ENCODE measurements around the gene XYLT2.

XYLT2 gene

GRCh38 chr17:50361561-50362480 is 15.9 kb downstream of the XYLT2 start:
- Mint-ChIP-seq H3K36me3 (no peaks in the 10 kb centered on the region), H3K4me3 (peak overlapping the region; percentile 35), H3K9me3 (ENCODE audit: low read depth) (no peaks in the 10 kb centered on the region), H3K27me3 (no peaks in the 10 kb centered on the region), H3K4me1 (ENCODE audit: low read depth) (peaks cover 8% of the 10 kb centered on the region), H3K27ac (peak overlapping the region; percentile 83)

DNA sequence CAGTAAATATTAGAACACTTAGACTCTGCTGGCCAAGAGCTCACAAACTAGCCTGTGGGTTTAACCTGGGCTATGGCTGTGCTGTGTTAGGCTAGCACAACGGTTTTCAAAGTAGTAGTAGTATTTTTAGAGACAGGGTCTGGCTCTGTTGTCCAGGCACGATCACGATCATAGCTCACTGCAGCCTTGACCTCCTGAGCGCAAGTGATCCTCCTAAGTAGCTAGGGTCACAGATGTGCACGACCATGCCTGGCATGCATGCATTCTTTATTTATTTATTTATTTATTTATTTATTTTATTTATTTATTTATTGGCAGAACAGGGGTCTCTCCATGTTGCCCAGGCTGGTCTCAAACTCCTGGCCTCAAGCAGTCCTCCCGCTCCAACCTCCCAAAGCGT is 16.7 kb downstream of the XYLT2 start:
- Mint-ChIP-seq H3K27me3 (no peaks in the 10 kb centered on the region), H3K36me3 (no peaks in the 10 kb centered on the region), H3K4me1 (ENCODE audit: low read depth) (peaks cover 8% of the 10 kb centered on the region), H3K9me3 (ENCODE audit: low read depth) (no peaks in the 10 kb centered on the region), H3K27ac (no peak overlapping the region), H3K4me3 (no peak overlapping the region)

GRCh38 chr17:50363217-50364060 is 17.5 kb downstream of the XYLT2 start:
- no peak overlapping the region for H3K27ac Mint-ChIP-seq
- H3K9me3 Mint-ChIP-seq (ENCODE audit: low read depth): no peaks in the 10 kb centered on the region
- no peaks in the 10 kb centered on the region for H3K36me3 Mint-ChIP-seq
- H3K27me3 Mint-ChIP-seq: no peaks in the 10 kb centered on the region
- H3K4me3 Mint-ChIP-seq: no peak overlapping the region
- peaks cover 8% of the 10 kb centered on the region for H3K4me1 Mint-ChIP-seq (ENCODE audit: low read depth)

DNA sequence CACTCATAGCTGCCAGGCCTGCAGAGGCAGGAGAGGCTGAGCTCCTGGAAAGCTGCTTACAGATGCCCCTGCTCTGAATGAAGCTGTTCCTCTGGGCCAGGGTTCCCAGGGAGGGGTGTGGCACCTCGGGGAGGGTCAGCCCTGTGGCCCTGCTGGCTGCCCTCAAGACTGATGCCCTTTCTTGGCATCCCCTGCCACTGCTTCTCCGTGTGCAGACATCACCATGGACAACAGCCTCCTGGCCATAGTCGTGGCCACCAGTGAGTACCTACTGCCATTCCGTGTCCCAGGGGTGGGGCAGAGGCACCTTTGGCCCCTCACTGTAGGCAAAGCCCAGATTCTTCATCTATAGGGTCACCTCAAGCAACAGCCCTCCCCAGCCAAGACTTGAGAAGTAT is 18.1 kb downstream of the XYLT2 start:
- H3K36me3 Mint-ChIP-seq: no peaks in the 10 kb centered on the region

GRCh38 chr17:50364715-50365114 is 18.8 kb downstream of the XYLT2 start:
- Mint-ChIP-seq H3K36me3 (no peaks in the 10 kb centered on the region), H3K27ac (no peak overlapping the region), H3K9me3 (ENCODE audit: low read depth) (no peaks in the 10 kb centered on the region), H3K27me3 (no peaks in the 10 kb centered on the region), H3K4me3 (no peak overlapping the region), H3K4me1 (ENCODE audit: low read depth) (peaks cover 8% of the 10 kb centered on the region)

More for the DNA sequence above, 18.1 kb downstream of the XYLT2 start:
- H3K9me3 Mint-ChIP-seq (ENCODE audit: low read depth): no peaks in the 10 kb centered on the region
- H3K4me3 Mint-ChIP-seq: no peak overlapping the region
- H3K27me3 Mint-ChIP-seq: no peaks in the 10 kb centered on the region
- no peak overlapping the region for H3K27ac Mint-ChIP-seq
- peaks cover 8% of the 10 kb centered on the region for H3K4me1 Mint-ChIP-seq (ENCODE audit: low read depth)

- Mint-ChIP-seq H3K27me3 (no peaks in the 10 kb centered on the region), H3K27ac (no peak overlapping the region), H3K36me3 (no peaks in the 10 kb centered on the region), H3K4me3 (no peak overlapping the region), H3K9me3 (ENCODE audit: low read depth) (no peaks in the 10 kb centered on the region), H3K4me1 (ENCODE audit: low read depth) (peaks cover 8% of the 10 kb centered on the region)
Observed at GRCh38 chr17:50365165-50365564, 19.2 kb downstream of the XYLT2 start.

DNA sequence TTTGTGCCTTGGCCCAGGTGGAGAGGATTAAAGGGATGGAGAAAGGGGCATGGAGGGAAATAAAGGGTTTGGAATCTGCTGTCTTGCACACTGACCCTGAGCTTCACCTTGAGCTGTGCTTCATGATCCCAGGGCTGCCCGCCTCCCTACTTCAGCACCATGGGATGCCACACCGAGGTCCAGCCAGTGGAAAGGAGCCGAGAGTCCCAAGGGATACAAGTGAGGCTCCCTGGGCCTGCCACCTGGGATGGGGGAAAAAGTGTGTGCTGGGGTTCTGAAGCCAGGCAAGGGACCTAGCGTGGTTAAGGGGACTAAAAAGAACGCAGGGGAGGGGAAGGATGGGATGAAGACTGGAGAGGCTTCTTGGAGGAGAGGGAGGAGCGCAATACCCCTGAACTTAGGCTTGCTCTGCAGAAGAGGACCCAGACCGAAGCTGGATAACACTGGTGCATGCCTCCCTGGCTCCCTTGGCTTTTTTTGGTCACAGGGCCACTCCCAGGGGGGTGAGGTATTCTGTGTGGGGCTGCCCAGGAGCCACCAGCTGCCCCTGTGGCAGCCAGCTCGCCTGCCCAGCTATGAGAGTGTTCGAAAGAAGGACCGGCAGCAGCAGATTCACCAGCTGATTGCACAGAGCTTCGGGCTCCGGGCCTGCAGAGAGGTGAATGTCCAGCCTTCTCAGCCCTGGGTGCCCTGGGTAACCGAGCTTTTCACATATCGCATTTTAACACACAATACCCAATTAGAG is 19.9 kb downstream of the XYLT2 start:
- Mint-ChIP-seq H3K4me3 (no peak overlapping the region), H3K27ac (no peak overlapping the region), H3K36me3 (peaks cover 2% of the 10 kb centered on the region)

DNA sequence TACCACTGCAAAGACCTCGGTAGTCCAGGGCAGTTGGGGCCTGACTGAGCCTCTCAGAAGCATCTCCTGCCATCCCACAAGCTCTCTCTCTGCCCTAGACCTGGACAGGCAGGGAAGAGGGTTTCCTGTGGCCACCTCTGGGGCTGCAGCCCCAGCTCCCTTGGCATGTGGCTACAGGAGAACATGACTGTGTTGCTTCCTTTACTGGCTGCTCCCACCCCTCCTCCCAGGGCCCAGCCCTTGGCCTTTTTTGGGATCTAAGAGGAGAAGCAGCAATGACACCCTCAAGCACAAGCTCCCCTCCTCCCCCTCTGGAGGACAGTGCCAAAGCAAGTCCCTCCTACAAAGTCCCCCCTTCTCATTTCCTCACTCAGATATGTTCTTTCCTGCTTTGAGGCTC is 21.5 kb downstream of the XYLT2 start:
- no peaks in the 10 kb centered on the region for H3K9me3 Mint-ChIP-seq (ENCODE audit: low read depth)
- peaks cover 19% of the 10 kb centered on the region for H3K4me1 Mint-ChIP-seq (ENCODE audit: low read depth)
- H3K36me3 Mint-ChIP-seq: peaks cover 8% of the 10 kb centered on the region
- H3K4me3 Mint-ChIP-seq: no peak overlapping the region
- no peaks in the 10 kb centered on the region for H3K27me3 Mint-ChIP-seq
- no peak overlapping the region for H3K27ac Mint-ChIP-seq

More for the DNA sequence above, 19.9 kb downstream of the XYLT2 start:
- H3K4me1 Mint-ChIP-seq (ENCODE audit: low read depth): peaks cover 12% of the 10 kb centered on the region
- H3K27me3 Mint-ChIP-seq: no peaks in the 10 kb centered on the region
- H3K9me3 Mint-ChIP-seq (ENCODE audit: low read depth): no peaks in the 10 kb centered on the region

GRCh38 chr17:50370052-50370451 is 24.1 kb downstream of the XYLT2 start:
- no peak overlapping the region for H3K4me3 Mint-ChIP-seq
- H3K27me3 Mint-ChIP-seq: no peaks in the 10 kb centered on the region
- H3K4me1 Mint-ChIP-seq (ENCODE audit: low read depth): peaks cover 27% of the 10 kb centered on the region
- H3K9me3 Mint-ChIP-seq (ENCODE audit: low read depth): no peaks in the 10 kb centered on the region
- no peak overlapping the region for H3K27ac Mint-ChIP-seq
- H3K36me3 Mint-ChIP-seq: peaks cover 11% of the 10 kb centered on the region

- peaks cover 27% of the 10 kb centered on the region for H3K4me1 Mint-ChIP-seq (ENCODE audit: low read depth)
Observed at GRCh38 chr17:50371526-50371925, 25.6 kb downstream of the XYLT2 start.

GRCh38 chr17:50372222-50372757 is 26.4 kb downstream of the XYLT2 start:
- Mint-ChIP-seq H3K9me3 (ENCODE audit: low read depth) (no peaks in the 10 kb centered on the region), H3K4me1 (ENCODE audit: low read depth) (peaks cover 27% of the 10 kb centered on the region), H3K4me3 (peak overlapping the region; percentile 97), H3K36me3 (peaks cover 11% of the 10 kb centered on the region), H3K27ac (peak overlapping the region; percentile 100), H3K27me3 (no peaks in the 10 kb centered on the region)

More at GRCh38 chr17:50371526-50371925, 25.6 kb downstream of the XYLT2 start:
- Mint-ChIP-seq H3K27me3 (no peaks in the 10 kb centered on the region), H3K36me3 (peaks cover 11% of the 10 kb centered on the region), H3K9me3 (ENCODE audit: low read depth) (no peaks in the 10 kb centered on the region), H3K4me3 (peak overlapping the region; percentile 97), H3K27ac (peak overlapping the region; percentile 100)

GRCh38 chr17:50372758-50373556 is 27.0 kb downstream of the XYLT2 start, which contains the start of the genes EME1 and MRPL27:
EME1 (plus strand) TSS chr17:50373229; CDS start chr17:50375209, 1,980 bp downstream.
MRPL27 (minus strand) TSS chr17:50373184; CDS start chr17:50373170, 14 bp downstream.
- Mint-ChIP-seq H3K9me3 (ENCODE audit: low read depth) (no peaks in the 10 kb centered on the region), H3K27me3 (no peaks in the 10 kb centered on the region), H3K4me1 (ENCODE audit: low read depth) (peaks cover 27% of the 10 kb centered on the region), H3K27ac (peak within 1 kb of the TSS; percentile 100), H3K36me3 (peaks cover 11% of the 10 kb centered on the region), H3K4me3 (peak within 1 kb of the TSS; percentile 97)

- H3K27me3 Mint-ChIP-seq: no peaks in the 10 kb centered on the region
Observed at GRCh38 chr17:50373705-50374104, 27.8 kb downstream of the XYLT2 start.

More at GRCh38 chr17:50373705-50374104, 27.8 kb downstream of the XYLT2 start:
- peaks cover 11% of the 10 kb centered on the region for H3K36me3 Mint-ChIP-seq
- H3K27ac Mint-ChIP-seq: peak overlapping the region; percentile 100
- peak overlapping the region; percentile 97 for H3K4me3 Mint-ChIP-seq
- H3K4me1 Mint-ChIP-seq (ENCODE audit: low read depth): peaks cover 27% of the 10 kb centered on the region
- no peaks in the 10 kb centered on the region for H3K9me3 Mint-ChIP-seq (ENCODE audit: low read depth)
